H9 (cell line): ENCODE results near the gene THEM4. TPM values are rescaled to one million over a fixed set of nuclear protein-coding genes. Genes with fewer than 3 reads are reported as not detected.

Source experiments
- DNase-seq: peaks from one replicate; pipeline ENCODE4 v3.0.0-alpha.2; 2017
- H2AFZ ChIP-seq: one replicate; pipeline ENCODE4 v1.6.1; 2013; ENCODE audit warnings: mild to moderate bottlenecking, low read length, control low read depth, moderate library complexity
- H2AK5ac ChIP-seq: 2 replicates; pipeline ENCODE4 v1.6.1; 2013; ENCODE audit warnings: low read length, control low read depth, mixed read lengths; ENCODE audit not compliant: insufficient read length
- H2BK120ac ChIP-seq: one replicate; pipeline ENCODE4 v1.6.1; 2013; ENCODE audit warnings: low read depth, mild to moderate bottlenecking, low read length, control low read depth, inconsistent platforms; ENCODE audit not compliant: poor library complexity, severe bottlenecking
- H2BK12ac ChIP-seq: 2 replicates; pipeline ENCODE4 v1.6.1; 2013; ENCODE audit warnings: low read length, control low read depth, mixed read lengths, low read depth; ENCODE audit not compliant: insufficient read length
- H2BK15ac ChIP-seq: 2 replicates; pipeline ENCODE4 v1.6.1; 2013; ENCODE audit warnings: low read depth, low read length, control low read depth
- H2BK20ac ChIP-seq: one replicate; pipeline ENCODE4 v1.6.1; 2013; ENCODE audit warnings: low read depth, mild to moderate bottlenecking, low read length, control low read depth, inconsistent platforms; ENCODE audit not compliant: poor library complexity, severe bottlenecking
- H2BK5ac ChIP-seq: 2 replicates; pipeline ENCODE4 v1.6.1; 2013; ENCODE audit warnings: low read length, control low read depth, mixed read lengths; ENCODE audit not compliant: insufficient read length
- H3K14ac ChIP-seq: 2 replicates; pipeline ENCODE4 v1.6.1; 2013; ENCODE audit warnings: low read length, control low read depth; ENCODE audit not compliant: insufficient read depth
- H3K18ac ChIP-seq: 2 replicates; pipeline ENCODE4 v1.6.1; 2013; ENCODE audit warnings: low read depth, mild to moderate bottlenecking, mixed read lengths, low read length, control low read depth; ENCODE audit not compliant: insufficient read length
- H3K23ac ChIP-seq: 2 replicates; pipeline ENCODE4 v1.6.1; 2013; ENCODE audit warnings: low read length, control low read depth, mixed read lengths, low read depth; ENCODE audit not compliant: insufficient read length
- H3K23me2 ChIP-seq: 2 replicates; pipeline ENCODE4 v1.6.1; 2013; ENCODE audit warnings: low read depth, mild to moderate bottlenecking, mixed read lengths, low read length, control low read depth; ENCODE audit not compliant: insufficient read length, poor library complexity, severe bottlenecking
- H3K27ac ChIP-seq: 2 replicates; pipeline ENCODE4 v1.5.1; 2013; ENCODE audit warnings: low read length, control low read depth, mixed read lengths, low read depth; ENCODE audit not compliant: insufficient read length
- H3K27me3 ChIP-seq: 2 replicates; pipeline ENCODE4 v1.6.1; 2013; ENCODE audit warnings: low read length, control low read depth, inconsistent platforms; ENCODE audit not compliant: insufficient read depth
- H3K4ac ChIP-seq: 2 replicates; pipeline ENCODE4 v1.6.1; 2013; ENCODE audit warnings: low read depth, mild to moderate bottlenecking, control low read depth, inconsistent platforms, low read length, moderate library complexity
- H3K4me1 ChIP-seq: 2 replicates; pipeline ENCODE4 v1.6.1; 2013; ENCODE audit warnings: low read length, control low read depth, inconsistent platforms; ENCODE audit not compliant: insufficient read depth
- H3K4me2 ChIP-seq: 2 replicates; pipeline ENCODE4 v1.6.1; 2013; ENCODE audit warnings: low read length, control low read depth, mixed read lengths; ENCODE audit not compliant: insufficient read length, insufficient read depth
- H3K56ac ChIP-seq: 2 replicates; pipeline ENCODE4 v1.6.1; 2013; ENCODE audit warnings: low read depth, mild to moderate bottlenecking, mixed read lengths, low read length, control low read depth; ENCODE audit not compliant: insufficient read length
- H3K79me1 ChIP-seq: 2 replicates; pipeline ENCODE4 v1.6.1; 2013; ENCODE audit warnings: low read depth, mild to moderate bottlenecking, moderate library complexity, low read length, control low read depth, inconsistent platforms; ENCODE audit not compliant: insufficient read depth, poor library complexity, severe bottlenecking
- H3K79me2 ChIP-seq: 2 replicates; pipeline ENCODE4 v1.6.1; 2013; ENCODE audit warnings: low read length, control low read depth, inconsistent platforms; ENCODE audit not compliant: insufficient read depth
- H3K9ac ChIP-seq: 2 replicates; pipeline ENCODE4 v1.6.1; 2013; ENCODE audit warnings: low read length, control low read depth, mixed read lengths; ENCODE audit not compliant: insufficient read length; ENCODE audit errors: extremely low read depth
- H3K9me3 ChIP-seq: one replicate; pipeline ENCODE4 v1.6.1; 2013; ENCODE audit warnings: low read depth, low read length, inconsistent platforms; ENCODE audit not compliant: control insufficient read depth
- H3T11ph ChIP-seq: one replicate; pipeline ENCODE4 v1.6.1; 2013; ENCODE audit warnings: mild to moderate bottlenecking, low read length, control low read depth, inconsistent platforms
- H4K20me1 ChIP-seq: one replicate; pipeline ENCODE4 v1.6.1; 2013; ENCODE audit not compliant: control insufficient read depth, insufficient read length, insufficient read depth
- H4K5ac ChIP-seq: 2 replicates; pipeline ENCODE4 v1.6.1; 2013; ENCODE audit warnings: low read depth, mild to moderate bottlenecking, mixed read lengths, low read length, control low read depth; ENCODE audit not compliant: insufficient read length
- H4K8ac ChIP-seq: replicated peaks from 2 replicates; pipeline ENCODE4 v1.6.1; 2013; ENCODE audit warnings: low read length, control low read depth, mixed read lengths, low read depth; ENCODE audit not compliant: insufficient read length
- H4K91ac ChIP-seq: 2 replicates; pipeline ENCODE4 v1.6.1; 2013; ENCODE audit warnings: low read depth, mild to moderate bottlenecking, moderate library complexity, mixed read lengths, low read length, control low read depth; ENCODE audit not compliant: insufficient read length
- H3K27ac Mint-ChIP-seq, 3 experiments: 2 replicates in 2 of 3; 3 replicates in 1 of 3; pipeline ENCODE4 v1.8.0; 2020 to 2021; ENCODE audit warnings: mixed read lengths in 3 of 3, mild to moderate bottlenecking in 1 of 3, moderate library complexity in 1 of 3
- H3K27me3 Mint-ChIP-seq: 2 replicates; pipeline ENCODE4 v1.8.0; 2021; ENCODE audit warnings: low read depth, mild to moderate bottlenecking, moderate library complexity, mixed read lengths
- H3K36me3 Mint-ChIP-seq, 3 experiments: 2 replicates in 2 of 3; 3 replicates in 1 of 3; pipeline ENCODE4 v1.8.0; 2020 to 2021; ENCODE audit warnings: low read depth in 3 of 3, mixed read lengths in 3 of 3; ENCODE audit not compliant: insufficient read depth in 1 of 3
- H3K4me1 Mint-ChIP-seq, 2 experiments: 2 replicates each; pipeline ENCODE4 v1.8.0; 2020; ENCODE audit warnings: mixed read lengths in 2 of 2
- H3K4me3 Mint-ChIP-seq, 2 experiments: 2 replicates in 1 of 2; 3 replicates in 1 of 2; pipeline ENCODE4 v1.8.0; 2020 to 2021; ENCODE audit warnings: mild to moderate bottlenecking in 2 of 2, mixed read lengths in 2 of 2, moderate library complexity in 1 of 2
- H3K9me3 Mint-ChIP-seq, 2 experiments: 2 replicates in 1 of 2; 3 replicates in 1 of 2; pipeline ENCODE4 v1.8.0; 2020; ENCODE audit warnings: mild to moderate bottlenecking in 2 of 2, mixed read lengths in 2 of 2, moderate library complexity in 1 of 2
- CTCF ChIP-seq: fragments of 200-600 bp; sonication (generic); conservative IDR thresholded peaks from 3 replicates; pipeline ENCODE4 v1.8.0; 2021; ENCODE audit warnings: antibody characterized with exemption, mild to moderate bottlenecking
- WGBS: extraction: QIAGEN DNeasy Blood & Tissue Kit; methylation state at CpG from one replicate; pipeline ENCODE4 v1.1.7; 2013; ENCODE audit warnings: missing lambda C conversion rate, low lambda C conversion rate, mixed read lengths; ENCODE audit not compliant: insufficient read length; ENCODE audit errors: extremely low coverage; 5-methylcytosine and 5-hydroxymethylcytosine counted together
- total RNA-seq: library from RNA; stranded (reverse); gene quantifications from 2 replicates; pipeline ENCODE4 v1.2.1, GENCODE V29; 2021

Gene THEM4
- total RNA-seq, 1 experiment from 2014 or later = 10.5 TPM

- no peak overlapping the region for H2BK12ac ChIP-seq
- H2BK120ac ChIP-seq = no peak overlapping the region
- Mint-ChIP-seq H3K27ac (no peak overlapping the region), H3K4me1 (peaks cover 32 to 37% of the 10 kb centered on the region in 2 experiments), H3K27me3 (peaks cover 29% of the 10 kb centered on the region), H3K4me3 (no peak overlapping the region), H3K9me3 (no peaks in the 10 kb centered on the region), H3K36me3 (peaks cover 0 to 11% (median 0%) of the 10 kb centered on the region in 3 experiments; a peak in 2 of 7 replicates)
- H3K23ac ChIP-seq = no peak overlapping the region
- no peak overlapping the region for H3T11ph ChIP-seq
- H3K4me2 ChIP-seq = no peak overlapping the region
- H3K14ac ChIP-seq = no peak overlapping the region
- no peak overlapping the region for H2BK15ac ChIP-seq
- no peaks in the 10 kb centered on the region for H4K20me1 ChIP-seq
- H2AFZ ChIP-seq = no peak overlapping the region
- H4K8ac ChIP-seq = no peak overlapping the region
- H3K56ac ChIP-seq = no peak overlapping the region
- H3K23me2 ChIP-seq = peaks cover 21% of the 10 kb centered on the region
- H3K27me3 ChIP-seq = 0 out of 2 replicates have a peak, but pooled peaks cover 2% of the 10 kb centered on the region
- no CpG with 5 or more reads among the region's 2 CpGs for WGBS
- no peak for TF ChIP-seq CTCF
- H4K5ac ChIP-seq = no peak overlapping the region
- H2AK5ac ChIP-seq = no peak overlapping the region
- H4K91ac ChIP-seq = no peak overlapping the region
- no peaks in the 10 kb centered on the region for H3K79me2 ChIP-seq
- no peak overlapping the region for H2BK5ac ChIP-seq
- H2BK20ac ChIP-seq = no peak overlapping the region
- no peaks in the 10 kb centered on the region for H3K9me3 ChIP-seq
- no peak overlapping the region for H3K18ac ChIP-seq
- H3K79me1 ChIP-seq = no peaks in the 10 kb centered on the region
- H3K4me1 ChIP-seq = peaks cover 5% of the 10 kb centered on the region; the same call in 1 of the 2 replicates
- DNase-seq = no peak
- no peak overlapping the region for H3K4ac ChIP-seq
- H3K27ac ChIP-seq = no peak overlapping the region
- no peak overlapping the region for H3K9ac ChIP-seq
Measured at GRCh38 chr1:151843398-151843797, 65.9 kb downstream of the THEM4 start.
